Activated B cell treated with CpG ODN at 0.5 μM for 24 hours (primary cell): ENCODE results near the gene CD226. TPM values are rescaled to one million over a fixed set of nuclear protein-coding genes. Genes with fewer than 3 reads are reported as not detected.

Experiments
- ATAC-seq: fragments of 200-7000 bp; cut with Tn5 transposase; one replicate; pipeline ENCODE4 v1.10.0; 2021; ENCODE audit warnings: low read depth, mild to moderate bottlenecking, moderate library complexity
- CTCF ChIA-PET: fragments of 350-600 bp; sonication (Branson Sonifier 250); formaldehyde crosslinking; loops from one replicate; lab custom pipeline; 2021; ENCODE audit warnings: antibody characterized with exemption; lab: Charles Lee
- POLR2A ChIA-PET: fragments of 350-600 bp; sonication (Branson Sonifier 250); formaldehyde crosslinking; loops from one replicate; lab custom pipeline; 2021; ENCODE audit warnings: antibody characterized with exemption; lab: Charles Lee
- DNase-seq: peaks from one replicate; pipeline ENCODE4 v3.0.0; 2022
- H3K27ac Mint-ChIP-seq: one replicate; pipeline ENCODE4 v1.8.0; 2020; ENCODE audit warnings: mixed read lengths
- H3K27me3 Mint-ChIP-seq: one replicate; pipeline ENCODE4 v1.8.0; 2021; ENCODE audit warnings: mixed read lengths
- H3K36me3 Mint-ChIP-seq: one replicate; pipeline ENCODE4 v1.8.0; 2021; ENCODE audit warnings: low read depth, mixed read lengths
- H3K4me1 Mint-ChIP-seq: one replicate; pipeline ENCODE4 v1.8.0; 2021; ENCODE audit warnings: mixed read lengths
- H3K4me3 Mint-ChIP-seq: one replicate; pipeline ENCODE4 v1.8.0; 2020; ENCODE audit warnings: mild to moderate bottlenecking, mixed read lengths
- H3K9me3 Mint-ChIP-seq: one replicate; pipeline ENCODE4 v1.8.0; 2020; ENCODE audit warnings: mixed read lengths
- intact Hi-C: fragments of 100-400 bp; cut with micrococcal nuclease; formaldehyde crosslinking; loops from one replicate; pipeline ENCODE4 v1.15.1; 2024
- total RNA-seq: library from RNA; stranded (reverse); gene quantifications from 2 replicates; pipeline ENCODE4 v1.2.3, GENCODE V29; 2022
- TF ChIP-seq, protein P1 (sequence below): fragments of 200-600 bp; IDR thresholded peaks from one replicate; pipeline ENCODE4 v1.8.0; 2022; ENCODE audit warnings: antibody characterized with exemption, mild to moderate bottlenecking

Gene CD226
- total RNA-seq, 1 donor from 2014 or later, result 8.3 TPM

DNA sequence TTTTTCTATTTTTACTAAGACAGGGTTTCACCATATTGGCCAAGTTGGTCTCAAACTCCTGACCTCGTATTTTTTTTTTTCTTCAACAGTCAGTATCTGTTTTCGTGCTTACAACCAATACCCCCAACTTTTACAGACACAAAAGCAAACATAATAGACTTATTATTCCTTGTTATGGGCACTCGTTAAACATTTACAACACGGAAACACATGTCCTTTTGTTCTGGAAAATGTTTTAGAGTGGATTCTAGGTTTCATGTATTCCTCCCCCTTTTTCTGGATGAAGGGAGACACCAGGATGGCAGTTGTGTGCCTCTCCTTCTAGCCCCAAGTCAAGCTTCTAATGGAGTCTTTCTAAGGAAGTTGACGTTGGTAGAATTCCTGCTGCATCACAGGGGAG lies 88.8 kb downstream of the CD226 start:
- POLR2A ChIA-PET, result no interaction called here
- H3K27ac Mint-ChIP-seq, result no peak overlapping the region

DNA sequence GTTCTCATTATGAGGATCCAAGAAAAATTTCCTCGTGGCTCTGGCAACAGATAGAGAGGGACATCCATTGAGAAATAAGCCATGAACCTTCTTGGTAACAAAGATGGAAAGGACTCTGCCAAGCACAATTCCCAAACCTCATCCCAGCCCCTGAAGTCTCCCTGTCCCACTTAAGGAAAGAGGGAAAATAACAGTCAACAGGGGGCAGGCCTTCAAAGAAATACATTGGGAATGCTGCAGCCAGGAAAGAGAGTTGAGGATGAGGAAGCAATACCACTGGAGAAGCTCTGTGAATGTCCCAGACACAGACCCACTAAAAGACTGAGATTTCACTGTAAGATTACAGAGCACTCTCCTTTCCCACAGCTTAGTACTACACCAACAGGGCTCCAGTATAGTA lies 93.2 kb downstream of the CD226 start:
- DNase-seq (no peak), ATAC-seq (no peak)
- H3K27ac Mint-ChIP-seq, result no peak overlapping the region
- no peaks in the 10 kb centered on the region for H3K4me1 Mint-ChIP-seq
- H3K4me3 Mint-ChIP-seq, result no peak overlapping the region
- POLR2A ChIA-PET, result no interaction called here
- H3K27me3 Mint-ChIP-seq, result no peaks in the 10 kb centered on the region
- TF ChIP-seq, protein P1, sequence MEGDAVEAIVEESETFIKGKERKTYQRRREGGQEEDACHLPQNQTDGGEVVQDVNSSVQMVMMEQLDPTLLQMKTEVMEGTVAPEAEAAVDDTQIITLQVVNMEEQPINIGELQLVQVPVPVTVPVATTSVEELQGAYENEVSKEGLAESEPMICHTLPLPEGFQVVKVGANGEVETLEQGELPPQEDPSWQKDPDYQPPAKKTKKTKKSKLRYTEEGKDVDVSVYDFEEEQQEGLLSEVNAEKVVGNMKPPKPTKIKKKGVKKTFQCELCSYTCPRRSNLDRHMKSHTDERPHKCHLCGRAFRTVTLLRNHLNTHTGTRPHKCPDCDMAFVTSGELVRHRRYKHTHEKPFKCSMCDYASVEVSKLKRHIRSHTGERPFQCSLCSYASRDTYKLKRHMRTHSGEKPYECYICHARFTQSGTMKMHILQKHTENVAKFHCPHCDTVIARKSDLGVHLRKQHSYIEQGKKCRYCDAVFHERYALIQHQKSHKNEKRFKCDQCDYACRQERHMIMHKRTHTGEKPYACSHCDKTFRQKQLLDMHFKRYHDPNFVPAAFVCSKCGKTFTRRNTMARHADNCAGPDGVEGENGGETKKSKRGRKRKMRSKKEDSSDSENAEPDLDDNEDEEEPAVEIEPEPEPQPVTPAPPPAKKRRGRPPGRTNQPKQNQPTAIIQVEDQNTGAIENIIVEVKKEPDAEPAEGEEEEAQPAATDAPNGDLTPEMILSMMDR, result no peak
- H3K9me3 Mint-ChIP-seq, result no peaks in the 10 kb centered on the region
- intact Hi-C loops, result no loop called here
- CTCF ChIA-PET, result no interaction called here
- no peaks in the 10 kb centered on the region for H3K36me3 Mint-ChIP-seq

More for the DNA sequence above, 88.8 kb downstream of the CD226 start:
- no peaks in the 10 kb centered on the region for H3K36me3 Mint-ChIP-seq
- DNase-seq (no peak), ATAC-seq (no peak)
- TF ChIP-seq, protein P1, result no peak
- no peak overlapping the region for H3K4me3 Mint-ChIP-seq
- intact Hi-C loops, result no loop called here
- no peaks in the 10 kb centered on the region for H3K4me1 Mint-ChIP-seq
- H3K9me3 Mint-ChIP-seq, result no peaks in the 10 kb centered on the region
- CTCF ChIA-PET, result no interaction called here
- H3K27me3 Mint-ChIP-seq, result no peaks in the 10 kb centered on the region

DNA sequence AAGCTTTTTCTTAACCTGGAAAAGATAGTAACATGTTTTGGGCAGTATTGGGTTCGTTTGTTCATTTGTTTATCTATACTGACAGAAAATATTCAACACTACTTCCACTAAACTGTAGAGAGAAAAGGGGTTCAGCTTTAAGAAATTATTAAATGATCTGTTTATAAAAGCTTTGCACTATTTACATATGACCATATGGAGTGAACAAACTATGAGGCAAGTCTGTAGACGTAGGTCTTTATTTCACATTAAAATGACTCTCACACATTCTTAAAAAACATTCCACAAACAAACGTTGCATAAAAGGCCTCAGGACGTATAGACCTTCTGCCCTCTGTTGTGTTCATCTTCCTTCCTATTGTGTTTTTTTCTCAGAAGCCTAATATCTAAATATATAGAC lies 94.6 kb downstream of the CD226 start:
- no peak for DNase-seq
- intact Hi-C loops, result no loop called here
- no peak for ATAC-seq
- Mint-ChIP-seq H3K36me3 (no peaks in the 10 kb centered on the region), H3K4me1 (no peaks in the 10 kb centered on the region), H3K27me3 (no peaks in the 10 kb centered on the region), H3K9me3 (no peaks in the 10 kb centered on the region), H3K4me3 (no peak overlapping the region), H3K27ac (no peak overlapping the region)
- CTCF ChIA-PET, result no interaction called here
- TF ChIP-seq, protein P1, result no peak
- POLR2A ChIA-PET, result interaction anchor here (0.6 kb wide), 1 partner anchor 36 kb away, joined by 3 read pairs; no protein-coding TSS in a partner anchor

DNA sequence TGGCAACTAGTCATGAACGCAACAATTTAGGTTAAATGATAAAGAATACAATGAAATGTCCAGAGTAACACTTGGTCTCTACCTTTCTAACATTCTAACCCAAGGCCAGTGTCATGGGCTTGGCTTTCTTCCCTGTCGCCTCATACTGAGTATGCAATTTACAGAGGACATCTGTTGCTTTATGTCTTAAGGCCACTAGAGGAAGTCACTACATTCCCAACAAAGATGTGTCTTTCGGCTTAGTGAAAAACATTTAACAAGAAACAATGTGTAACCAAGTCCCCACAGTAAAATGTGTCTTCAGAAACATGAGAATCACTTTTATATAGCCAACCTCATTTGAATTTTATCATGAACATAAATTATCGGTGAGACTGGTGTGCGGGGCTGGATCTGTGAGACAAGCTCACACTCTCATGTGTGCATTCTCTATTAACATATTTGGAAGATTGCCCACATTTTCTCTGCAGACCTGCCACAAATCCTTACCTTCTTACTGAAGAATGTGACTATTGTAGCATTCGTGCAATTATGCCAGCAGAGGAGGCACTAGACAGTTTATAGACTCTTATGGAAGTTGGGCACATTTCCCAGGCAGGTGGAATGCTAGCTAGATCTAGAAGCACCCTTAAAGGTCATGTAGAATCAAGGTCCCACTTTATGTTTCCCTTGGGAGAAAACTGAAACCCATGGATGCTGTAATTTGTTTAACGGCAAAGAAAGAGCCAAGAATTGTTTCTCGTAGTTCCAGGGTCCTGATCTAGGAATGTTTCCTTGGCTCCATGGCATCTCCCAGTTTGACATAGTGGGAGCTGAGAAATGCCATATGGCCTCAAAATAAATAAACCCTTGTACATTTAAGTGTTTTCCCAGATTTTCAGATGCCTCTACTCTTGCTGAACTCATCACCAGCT lies 101.8 kb downstream of the CD226 start:
- Mint-ChIP-seq H3K9me3 (no peaks in the 10 kb centered on the region), H3K27ac (no peak overlapping the region), H3K4me3 (no peak overlapping the region), H3K27me3 (peaks cover 3% of the 10 kb centered on the region), H3K4me1 (no peaks in the 10 kb centered on the region), H3K36me3 (no peaks in the 10 kb centered on the region)
- ATAC-seq (no peak), DNase-seq (no peak)
- TF ChIP-seq, protein P1, result no peak
- ChIA-PET CTCF (no interaction called here), POLR2A (interaction anchor here (0.6 kb wide), 1 partner anchor 320 kb away, joined by 3 read pairs; no protein-coding TSS in a partner anchor)
- intact Hi-C loops, result no loop called here

DNA sequence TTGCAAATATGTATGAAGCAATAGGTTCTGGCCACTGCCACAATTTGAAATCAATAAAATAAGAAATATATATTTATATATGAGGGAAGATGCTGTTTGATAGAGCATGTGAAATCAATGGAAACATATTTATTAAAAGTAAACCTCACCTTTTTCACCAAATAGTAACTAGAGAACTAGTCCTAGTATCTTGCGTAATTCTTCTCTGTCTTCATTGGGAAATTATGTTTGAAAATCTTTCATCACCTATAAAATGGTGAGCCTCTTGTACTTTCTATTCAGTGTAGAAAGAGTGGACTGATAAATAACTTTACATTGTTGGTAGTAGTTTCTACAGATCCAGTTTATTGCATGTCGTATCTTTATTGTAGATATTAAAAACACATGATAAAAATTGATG lies 103.0 kb downstream of the CD226 start:
- POLR2A ChIA-PET, result no interaction called here
- Mint-ChIP-seq H3K4me1 (no peaks in the 10 kb centered on the region), H3K36me3 (no peaks in the 10 kb centered on the region), H3K27me3 (peaks cover 3% of the 10 kb centered on the region), H3K4me3 (no peak overlapping the region), H3K9me3 (no peaks in the 10 kb centered on the region), H3K27ac (no peak overlapping the region)
- DNase-seq (no peak), ATAC-seq (no peak)
- CTCF ChIA-PET, result no interaction called here
- intact Hi-C loops, result no loop called here
- TF ChIP-seq, protein P1, result no peak
